Spleen (tissue), 11 donors: ENCODE results near the gene SEMA5B. TPM values are rescaled to one million over a fixed set of nuclear protein-coding genes. Genes with fewer than 3 reads are reported as not detected.

Source experiments
- DNase-seq: peaks from one replicate; pipeline ENCODE4 v3.0.0-alpha.2; 2020
- H3K27ac ChIP-seq, 8 donors: fragments of 200-600 bp; sonication (generic) in 7 of 8; 1 replicate in 4 of 8; 2 replicates in 4 of 8; pipeline versions ENCODE4 v1.5.0 to v1.8.0; 2016 to 2021; ENCODE audit warnings: inconsistent platforms in 4 of 8, mild to moderate bottlenecking in 4 of 8, moderate library complexity in 1 of 8
- H3K27me3 ChIP-seq, 7 donors: fragments of 200-600 bp; sonication (generic) in 6 of 7; replicated peaks in 1 of 7; 1 replicate in 4 of 7; 2 replicates in 3 of 7; pipeline versions ENCODE4 v1.5.0 to v1.8.0; 2016 to 2021; ENCODE audit warnings: inconsistent platforms in 3 of 7, mild to moderate bottlenecking in 1 of 7
- H3K36me3 ChIP-seq, 6 donors: fragments of 200-600 bp; sonication (generic) in 5 of 6; 1 replicate in 4 of 6; 2 replicates in 2 of 6; pipeline versions ENCODE4 v1.5.0 to v1.8.0; 2016 to 2021; ENCODE audit warnings: inconsistent platforms in 2 of 6
- H3K4me1 ChIP-seq, 6 donors: fragments of 200-600 bp; sonication (generic) in 5 of 6; 1 replicate in 3 of 6; 2 replicates in 3 of 6; pipeline versions ENCODE4 v1.5.0 to v1.8.0; 2016 to 2021; ENCODE audit warnings: inconsistent platforms in 3 of 6
- H3K4me3 ChIP-seq, 8 donors: fragments of 200-600 bp; sonication (generic) in 7 of 8; 1 replicate in 4 of 8; 2 replicates in 4 of 8; pipeline versions ENCODE4 v1.5.0 to v1.8.0; 2016 to 2021; ENCODE audit warnings: inconsistent platforms in 4 of 8, mild to moderate bottlenecking in 4 of 8, moderate library complexity in 2 of 8
- H3K9me3 ChIP-seq, 8 donors: fragments of 200-600 bp; sonication (generic) in 7 of 8; 1 replicate in 4 of 8; 2 replicates in 4 of 8; pipeline versions ENCODE4 v1.5.0 to v1.8.0; 2016 to 2021; ENCODE audit warnings: inconsistent platforms in 4 of 8
- CTCF ChIP-seq, 11 experiments: fragments of 200-600 bp in 7 of 11; fragments of 450-650 bp in 4 of 11; sonication (generic) in 4 of 11; IDR thresholded peaks in 8 of 11; conservative IDR thresholded peaks in 3 of 11; 1 replicate in 7 of 11; 2 replicates in 4 of 11; pipeline versions ENCODE4 v1.4.0 to v1.8.0; 2016 to 2021; ENCODE audit warnings: antibody characterized with exemption in 11 of 11, inconsistent platforms in 4 of 11, mild to moderate bottlenecking in 1 of 11
- POLR2A ChIP-seq, 3 donors: fragments of 450-650 bp; IDR thresholded peaks; one replicate each; pipeline ENCODE4 v1.5.1; 2017; ENCODE audit warnings: antibody characterized with exemption in 3 of 3, mild to moderate bottlenecking in 1 of 3
- POLR2AphosphoS5 ChIP-seq, 3 donors: sonication (generic); formaldehyde crosslinking; IDR thresholded peaks; one replicate each; pipeline ENCODE4 v1.5.1; 2017; ENCODE audit warnings: antibody characterized with exemption in 3 of 3
- WGBS, 5 donors: extraction: QIAGEN DNeasy Blood & Tissue Kit in 3 of 5; methylation state at CpG; one replicate each; pipeline versions ENCODE4 v1.1.5 to v1.1.7; 2013 to 2018; 5-methylcytosine and 5-hydroxymethylcytosine counted together
- intact Hi-C: fragments of 100-400 bp; cut with DNase I; formaldehyde crosslinking; loops from one replicate; pipeline ENCODE4 v1.15.0; 2023; ENCODE audit warnings: low total_unique reads
- polyA plus RNA-seq, 3 donors: library from polyadenylated mRNA; stranded (reverse); fragments of 200-250 nt; gene quantifications; one replicate each; pipeline ENCODE4 v1.2.1, GENCODE V29; 2013
- total RNA-seq, 7 donors: library from RNA; depleted of rRNA in 3 of 7; stranded (reverse); fragments of >200 nt in 3 of 7; fragmentation: NEBNext Ultra II Directional in 4 of 7; extraction: Animal tissue kit (Norgen Biotek cat#: 25700) in 4 of 7; gene quantifications; one replicate each; pipeline versions ENCODE4 v1.1.0 to v1.2.1, GENCODE V29; 2016 to 2021
- donor health status: healthy with polysubstance abuse.
- donor health status: DM: no; HTN: no; CAD: no; lungs with moderate emphysema.
- donor health status: DM: no; HTN: no; CAD: no.
- donor health status: Bipolar disorder and iron deficiency.
- donor health status: healthy.
- donor health status: DM: no; HTN: no; CAD: no.
- donor health status: DM: yes; HTN: yes; CAD: no.

Gene SEMA5B
- total and polyA plus RNA-seq, 10 donors: 0.09 to 0.63 (median 0.41) TPM; not detected in 3

- TF ChIP-seq POLR2AphosphoS5 (IDR thresholded peaks at IDR 0.05): no peak
- no peak for TF ChIP-seq CTCF (IDR thresholded peaks at IDR 0.05 in 8 of 11, conservative IDR thresholded peaks at IDR 0.05 in 3 of 11)
- no peak for TF ChIP-seq POLR2A (IDR thresholded peaks at IDR 0.05)
- DNase-seq: no peak
- H3K9me3 ChIP-seq: peaks cover 0 to 10% (median 0%) of the 10 kb centered on the region in 8 donors
Measured at GRCh38 chr3:122903171-122903570, 124.4 kb downstream of the SEMA5B start.

GRCh38 chr3:122902326-122902725 is 125.2 kb downstream of the SEMA5B start:
- Histone ChIP-seq H3K4me1 (no peaks in the 10 kb centered on the region), H3K36me3 (no peaks in the 10 kb centered on the region), H3K4me3 (no peak overlapping the region), H3K27ac (no peak overlapping the region), H3K9me3 (peaks cover 0 to 10% (median 0%) of the 10 kb centered on the region in 8 donors), H3K27me3 (no peaks in the 10 kb centered on the region)
- DNase-seq: no peak
- TF ChIP-seq CTCF (IDR thresholded peaks at IDR 0.05 in 8 of 11, conservative IDR thresholded peaks at IDR 0.05 in 3 of 11): no peak
- no peak for TF ChIP-seq POLR2A (IDR thresholded peaks at IDR 0.05)
- TF ChIP-seq POLR2AphosphoS5 (IDR thresholded peaks at IDR 0.05): no peak
- intact Hi-C loops: no loop called here
- WGBS, 5 donors: 73 to 89% (median 87%) methylated on average over 2 of the region's 2 CpGs

More at GRCh38 chr3:122903171-122903570, 124.4 kb downstream of the SEMA5B start:
- H3K27me3 ChIP-seq: no peaks in the 10 kb centered on the region
- intact Hi-C loops: no loop called here
- H3K4me3 ChIP-seq: no peak overlapping the region
- WGBS, 5 donors: 71 to 78% (median 73%) methylated on average over 4 of the region's 4 CpGs
- no peaks in the 10 kb centered on the region for H3K36me3 ChIP-seq
- no peak overlapping the region for H3K27ac ChIP-seq
- H3K4me1 ChIP-seq: no peaks in the 10 kb centered on the region

- TF ChIP-seq POLR2A (IDR thresholded peaks at IDR 0.05) (no peak), CTCF (IDR thresholded peaks at IDR 0.05 in 8 of 11, conservative IDR thresholded peaks at IDR 0.05 in 3 of 11) (no peak), POLR2AphosphoS5 (IDR thresholded peaks at IDR 0.05) (no peak)
- 80 to 91% (median 86%) methylated on average over 4 of the region's 4 CpGs for WGBS, 5 donors
- intact Hi-C loops: no loop called here
Measured at GRCh38 chr3:122898298-122898697, 129.3 kb downstream of the SEMA5B start.

GRCh38 chr3:122893754-122894668 is 133.6 kb downstream of the SEMA5B start:
- TF ChIP-seq CTCF (IDR thresholded peaks at IDR 0.05 in 8 of 11, conservative IDR thresholded peaks at IDR 0.05 in 3 of 11): no peak
- TF ChIP-seq POLR2AphosphoS5 (IDR thresholded peaks at IDR 0.05): no peak
- TF ChIP-seq POLR2A (IDR thresholded peaks at IDR 0.05): no peak
- Histone ChIP-seq H3K4me3 (no peak overlapping the region), H3K4me1 (peaks cover 0 to 19% (median 4%) of the 10 kb centered on the region in 6 donors), H3K27ac (no peak overlapping the region), H3K27me3 (no peaks in the 10 kb centered on the region), H3K9me3 (no peaks in the 10 kb centered on the region), H3K36me3 (no peaks in the 10 kb centered on the region)
- no peak for DNase-seq
- WGBS, 5 donors: 70 to 91% (median 80%) methylated on average over 17 of the region's 17 CpGs
- intact Hi-C loops: no loop called here

More at GRCh38 chr3:122898298-122898697, 129.3 kb downstream of the SEMA5B start:
- H3K4me1 ChIP-seq: peaks cover 0 to 4% (median 0%) of the 10 kb centered on the region in 6 donors
- no peaks in the 10 kb centered on the region for H3K36me3 ChIP-seq
- no peaks in the 10 kb centered on the region for H3K27me3 ChIP-seq
- no peak overlapping the region for H3K27ac ChIP-seq
- no peak overlapping the region for H3K4me3 ChIP-seq
- no peaks in the 10 kb centered on the region for H3K9me3 ChIP-seq
- no peak for DNase-seq
